Stimulated activated CD4-positive, alpha-beta T cell treated with anti-CD3 and anti-CD28 coated beads, TNF-alpha, amount 100 ng/mL, for 24 hours (primary cell): Measurements from ENCODE around the gene PDS5A.
"Not testable (repeated sequence)": the region's sequence is repeated elsewhere in the genome, so short reads cannot be mapped to it uniquely, and the experiment has no call there.

Source experiments
- DNase-seq, 3 experiments: peaks; one replicate each; pipeline ENCODE4 v3.0.0-alpha.2; 2020; ENCODE audit warnings: low read depth in 3 of 3

PDS5A gene

DNA sequence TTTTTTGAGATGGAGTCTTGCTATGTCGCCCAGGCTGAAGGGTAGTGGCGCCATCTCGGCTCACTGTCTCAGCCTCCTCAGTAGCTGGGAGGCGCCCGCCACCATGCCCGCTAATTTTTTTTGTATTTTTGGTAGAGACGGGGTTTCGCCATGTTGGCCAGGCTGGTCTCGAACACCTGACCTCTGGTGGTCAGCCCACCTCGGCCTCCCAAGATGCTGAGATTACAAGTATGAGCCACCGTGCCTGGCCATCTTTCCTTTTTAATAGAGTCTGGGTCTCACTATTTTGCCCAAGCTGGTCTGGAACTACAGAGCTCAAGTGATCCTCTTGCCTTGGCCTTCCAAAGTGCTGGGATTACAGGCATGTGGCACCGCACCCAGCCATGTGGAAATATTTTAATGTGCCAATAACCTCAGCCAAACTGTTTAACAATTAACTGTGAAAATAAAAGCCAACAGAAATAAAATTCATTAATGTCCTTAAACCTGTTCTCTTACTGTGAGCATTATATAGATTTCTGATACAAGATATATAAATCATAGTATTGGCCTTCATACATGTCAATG, 16.3 kb downstream of the PDS5A start:
- DNase-seq = no peak

DNA sequence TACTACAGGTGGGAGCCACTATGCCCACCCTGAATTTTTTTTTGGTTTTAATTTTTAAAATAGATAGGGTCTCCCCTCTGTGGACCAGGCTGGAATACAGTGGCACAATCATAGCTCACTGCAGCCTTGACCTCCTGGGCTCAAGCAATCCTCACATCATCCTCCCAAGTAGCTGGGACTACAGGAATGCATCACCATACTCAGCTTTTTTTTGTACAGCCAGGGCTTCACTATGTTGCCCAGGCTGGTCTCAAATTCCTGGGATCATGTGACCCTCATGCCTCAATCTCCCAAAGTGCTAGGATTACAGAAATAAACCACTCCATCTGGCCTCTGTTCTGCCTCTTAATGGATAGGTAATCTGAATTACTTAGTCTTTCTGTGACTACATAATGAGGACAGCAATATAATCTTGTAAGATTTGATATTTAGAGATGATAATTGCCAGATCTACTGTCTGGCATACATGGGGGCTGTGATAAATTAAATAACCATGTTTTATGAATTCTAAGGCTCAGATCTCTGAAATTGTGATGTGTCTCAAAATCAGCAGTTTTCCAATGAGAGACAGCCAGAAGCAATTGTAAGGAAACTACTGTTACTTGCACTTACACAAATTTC, 26.7 kb downstream of the PDS5A start:
- DNase-seq = no peak

DNA sequence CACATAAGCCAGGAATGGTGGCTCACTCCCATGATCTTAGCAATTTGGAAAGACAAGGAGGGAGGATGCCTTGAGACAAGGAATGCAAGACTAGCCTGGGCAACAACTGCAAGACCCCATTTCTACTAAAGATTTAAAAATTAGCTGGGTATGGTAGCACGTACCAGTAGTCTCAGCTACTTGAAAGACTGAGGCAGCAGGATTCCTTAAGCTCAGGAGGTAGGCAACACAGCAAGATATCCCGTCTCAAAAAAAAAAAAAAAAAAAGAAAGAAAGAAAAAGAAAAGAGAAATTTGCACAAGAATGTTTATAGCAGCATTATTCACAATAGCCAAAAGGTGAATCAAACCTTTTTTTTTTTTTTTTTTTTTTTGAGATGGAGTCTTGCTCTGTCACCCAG, 29.7 kb downstream of the PDS5A start:
- DNase-seq = no peak

DNA sequence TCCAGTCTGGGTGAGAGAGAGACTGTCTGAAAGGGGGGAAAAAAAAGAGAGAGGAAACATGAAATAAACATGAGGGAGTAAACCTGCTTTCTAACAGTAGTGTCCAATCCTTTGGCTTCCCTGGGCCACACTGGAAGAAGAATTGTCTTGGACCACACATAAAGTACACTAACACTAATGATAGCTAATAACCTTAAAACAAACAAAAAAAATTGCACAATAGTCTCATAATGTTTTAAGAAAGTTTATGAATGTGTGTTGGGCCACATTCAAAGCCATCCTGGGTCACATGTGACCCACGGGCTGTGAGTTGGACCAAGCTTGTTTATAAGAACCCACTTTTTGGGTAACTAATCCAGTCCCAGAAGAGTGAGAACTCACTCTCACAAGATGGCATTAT, 30.3 kb downstream of the PDS5A start:
- DNase-seq = no peak

DNA sequence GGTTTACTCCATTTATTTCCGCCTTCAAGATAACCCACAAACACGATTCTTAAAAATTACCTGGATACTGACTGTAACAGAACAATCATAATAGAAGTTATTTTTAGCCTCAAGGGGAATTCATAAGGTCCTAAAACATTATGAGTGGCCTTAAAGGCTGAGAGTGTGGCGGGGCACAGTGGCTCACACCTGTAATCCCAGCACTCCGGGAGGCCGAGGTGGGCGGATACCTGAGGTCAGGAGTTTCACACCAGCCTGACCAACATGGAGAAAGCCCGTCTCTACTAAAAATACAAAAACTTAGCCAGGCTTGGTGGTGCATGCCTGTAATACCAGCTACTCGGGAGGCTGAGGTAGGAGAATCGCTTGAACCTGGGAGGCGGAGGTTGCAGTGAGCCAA, 33.5 kb downstream of the PDS5A start:
- DNase-seq = not testable (repeated sequence)

DNA sequence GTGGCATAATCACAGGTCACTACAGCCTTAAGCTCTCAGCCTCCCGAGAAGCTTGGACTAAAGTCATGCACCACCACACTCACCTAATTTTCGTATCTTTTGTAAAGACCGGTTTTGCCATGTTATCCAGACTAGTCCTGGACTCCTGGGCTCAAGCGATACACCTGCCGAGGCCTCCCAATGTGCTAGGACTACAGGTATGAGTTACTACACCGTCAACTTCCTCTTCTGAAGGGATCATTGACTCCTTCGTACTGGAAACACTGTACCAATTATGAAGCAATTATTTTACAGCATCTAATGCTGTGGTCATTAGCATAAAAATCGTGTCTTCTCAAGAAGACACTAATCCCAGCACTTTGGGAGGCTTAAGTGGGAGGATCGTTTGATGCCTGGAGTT, 35.2 kb downstream of the PDS5A start:
- no peak for DNase-seq

DNA sequence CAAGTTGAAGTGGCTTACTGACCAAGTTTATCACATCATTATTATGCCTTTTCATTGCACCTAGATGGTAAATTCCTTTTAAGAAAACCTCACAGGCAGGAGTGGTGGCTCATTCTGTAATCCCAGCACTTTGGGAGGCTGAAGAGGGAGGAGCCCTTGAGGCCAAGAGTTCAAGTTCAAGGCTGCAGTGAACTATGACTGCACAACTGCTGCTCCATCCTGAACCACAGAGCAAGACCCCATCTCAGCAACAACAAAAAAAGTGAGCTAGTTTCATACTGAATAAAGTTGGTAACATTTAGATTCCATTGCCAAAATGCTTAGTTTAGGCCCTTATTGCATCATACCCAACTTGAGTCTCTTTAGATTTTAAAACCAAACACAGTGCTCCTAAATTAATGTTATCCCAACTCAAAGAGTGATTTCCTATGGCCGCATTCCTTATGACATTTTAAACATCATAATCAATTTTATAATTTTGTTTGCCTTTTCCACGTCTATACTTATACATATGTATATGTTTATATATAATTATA, 36.0 kb downstream of the PDS5A start:
- no peak for DNase-seq

DNA sequence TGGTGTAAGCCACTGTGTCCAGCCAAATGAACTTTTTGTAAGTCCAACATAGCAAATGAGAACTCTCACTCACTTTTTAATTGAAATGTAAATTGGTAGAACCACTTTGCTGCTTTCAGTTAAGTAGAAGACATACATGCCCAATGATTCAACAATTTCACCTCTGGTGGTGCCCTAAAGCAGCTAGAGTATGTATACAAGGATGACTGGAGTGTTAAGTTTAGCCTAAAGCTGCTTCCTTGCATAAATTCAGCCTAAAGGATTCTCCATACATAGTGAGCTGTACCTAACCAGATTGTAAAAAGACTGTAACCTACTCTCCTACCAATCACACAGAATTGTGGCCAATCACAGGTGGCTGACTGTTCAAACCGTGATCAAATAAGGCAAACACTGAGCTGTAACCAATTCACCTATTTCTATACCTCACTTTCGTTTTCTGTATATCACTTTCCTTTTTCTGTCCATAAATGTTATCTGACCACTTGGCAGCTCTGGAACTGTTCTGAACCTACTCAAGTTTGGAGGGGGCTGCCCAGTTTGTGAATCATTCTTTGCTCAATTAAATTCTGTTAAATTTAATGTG, 39.9 kb downstream of the PDS5A start:
- DNase-seq = no peak

DNA sequence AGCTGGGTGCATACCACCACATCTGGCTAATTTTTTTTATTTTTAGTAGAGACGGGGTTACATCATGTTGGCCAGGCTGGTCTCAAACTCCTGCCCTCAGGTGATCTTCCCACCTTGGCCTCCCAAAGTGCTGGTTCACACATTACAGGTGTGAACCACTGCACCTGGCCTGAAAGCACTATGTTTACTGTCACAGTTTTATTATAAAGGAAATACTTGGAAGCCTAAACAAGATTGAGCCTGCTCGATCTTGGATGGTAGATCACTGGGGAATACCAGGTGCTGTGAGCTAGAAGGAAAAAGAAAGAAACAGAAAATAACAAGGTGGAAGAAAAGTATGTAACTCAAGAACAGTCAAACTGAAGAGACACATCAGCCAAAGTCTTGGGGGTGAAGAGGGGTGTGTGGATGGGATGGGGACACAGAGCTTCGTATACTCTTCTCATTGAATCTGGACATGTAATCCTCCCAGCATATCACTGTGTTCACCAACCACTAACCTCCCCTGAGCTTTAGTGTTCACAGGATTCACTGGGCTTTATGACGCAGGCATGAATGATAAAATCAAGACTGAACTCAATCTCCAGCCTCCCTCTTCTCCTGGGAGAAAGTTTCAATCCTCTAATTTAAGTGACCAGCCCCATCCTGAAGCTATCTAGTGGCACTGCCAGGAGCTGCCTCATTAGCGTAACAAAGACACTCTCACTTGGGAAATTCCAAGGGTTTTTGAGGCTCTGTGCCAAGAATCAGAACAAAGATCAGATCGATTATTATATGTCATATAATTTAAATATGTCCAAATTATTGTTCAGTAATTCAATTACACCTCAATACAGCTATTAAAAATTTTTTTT, 40.9 kb downstream of the PDS5A start:
- DNase-seq = no peak

DNA sequence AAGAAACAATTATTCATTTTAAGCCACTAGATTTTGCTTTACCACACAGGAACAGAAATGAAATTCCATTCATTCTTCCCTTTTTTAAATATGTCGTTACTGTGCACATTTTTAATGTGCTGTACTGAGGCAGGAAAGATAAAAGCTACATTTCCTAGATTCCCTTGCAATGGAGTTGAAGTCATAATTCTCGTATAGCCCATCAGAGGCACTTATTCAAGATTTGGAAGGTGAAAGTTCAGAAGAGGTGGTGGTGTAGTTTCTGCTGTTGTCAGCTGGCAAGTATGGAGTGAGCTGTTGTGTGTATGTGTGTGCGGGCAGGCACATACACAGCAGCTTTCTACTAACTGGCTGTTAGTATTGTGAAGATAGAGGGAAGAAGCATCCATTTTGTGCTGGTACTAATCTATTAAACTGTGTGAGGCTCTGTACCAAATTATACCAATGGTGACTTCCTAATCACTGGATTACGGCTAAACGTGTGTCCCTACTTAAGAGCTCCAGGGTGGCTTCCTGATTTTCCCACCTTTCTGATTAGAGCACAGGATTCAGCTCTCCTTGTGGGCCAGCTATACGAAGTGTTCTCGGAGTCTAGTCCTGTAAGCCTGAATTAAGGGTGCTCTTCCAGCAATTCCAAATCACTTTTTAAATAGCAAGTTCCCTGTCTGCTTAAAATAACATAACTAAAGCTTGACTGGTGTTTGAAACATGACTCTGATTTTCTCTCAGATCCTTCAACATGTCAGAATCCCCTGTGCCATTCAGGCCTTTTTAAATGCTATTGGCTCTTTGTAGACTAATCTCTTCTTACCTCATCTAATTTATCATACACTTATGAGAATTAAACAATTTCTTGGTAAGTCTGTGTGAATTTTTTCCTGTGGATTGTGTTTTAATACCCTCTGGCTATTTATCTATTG, 43.8 kb downstream of the PDS5A start:
- no peak for DNase-seq

DNA sequence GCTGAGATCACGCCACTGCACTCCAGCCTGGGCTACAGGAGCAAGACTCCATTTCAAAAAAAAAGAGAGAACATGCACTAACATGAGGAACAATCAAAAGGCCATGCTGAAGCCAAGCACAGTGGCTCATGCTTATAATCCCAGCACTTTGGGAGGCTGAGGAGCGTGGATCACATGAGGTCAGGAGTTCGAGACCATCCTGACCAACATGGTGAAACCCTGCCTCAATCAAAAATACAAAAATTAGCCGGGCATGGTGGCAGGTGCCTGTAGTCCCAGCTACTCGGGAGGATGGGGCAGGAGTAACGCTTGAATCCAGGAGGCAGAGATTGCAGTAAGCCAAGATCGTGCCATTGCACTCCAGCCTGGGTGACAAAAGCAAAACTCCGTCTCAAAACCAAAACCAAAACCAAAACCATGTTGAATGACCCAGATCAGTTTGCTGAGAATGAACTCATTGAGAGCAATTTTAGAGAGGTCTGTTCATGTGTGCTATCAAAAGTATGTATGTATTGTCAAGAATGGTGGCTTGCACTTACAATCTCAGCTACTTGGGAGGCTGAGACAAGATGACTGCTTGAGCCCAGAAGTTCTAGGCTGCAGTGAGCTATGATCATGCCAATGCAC, 44.8 kb downstream of the PDS5A start:
- no peak for DNase-seq

DNA sequence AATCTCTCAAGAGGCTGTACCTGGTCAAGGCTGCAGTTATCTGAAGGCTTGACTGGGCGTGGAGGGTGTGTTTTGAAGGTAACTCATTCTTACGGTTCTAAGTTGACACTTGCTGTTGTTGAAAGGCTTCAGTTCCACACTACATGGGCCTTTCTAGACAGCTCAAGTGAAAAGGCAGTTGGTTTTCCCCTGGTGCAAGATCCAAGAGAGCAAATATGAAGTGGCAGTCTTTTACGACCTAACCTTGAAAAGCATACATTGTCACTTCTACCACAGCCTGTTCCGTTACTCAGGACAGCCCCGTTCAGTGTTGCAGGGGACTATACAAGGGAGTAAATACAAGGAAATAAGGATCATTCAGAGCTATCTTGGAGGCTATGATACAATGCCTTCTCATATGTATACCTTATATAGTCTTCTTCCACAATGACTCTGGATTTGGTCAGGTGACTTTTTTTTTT, 46.2 kb downstream of the PDS5A start:
- no peak for DNase-seq

DNA sequence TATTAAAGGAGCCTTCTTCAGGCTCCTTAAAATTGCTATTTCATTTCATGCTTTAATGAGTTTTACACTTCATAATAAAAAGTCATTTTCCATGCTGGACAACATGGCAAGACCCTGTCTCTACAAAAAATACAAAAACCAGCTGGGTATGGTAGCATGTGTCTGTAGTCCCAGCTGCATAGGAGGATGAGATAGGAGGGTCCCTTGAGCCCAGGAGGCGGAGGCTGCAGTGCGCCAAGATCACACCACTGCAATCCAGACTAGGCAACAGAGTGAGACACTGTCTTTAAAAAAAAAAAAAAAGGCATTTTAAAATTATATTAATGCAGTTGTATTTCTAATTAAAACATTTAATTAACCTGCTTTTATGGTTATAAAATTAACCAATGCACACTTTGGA, 49.2 kb downstream of the PDS5A start:
- no peak for DNase-seq

DNA sequence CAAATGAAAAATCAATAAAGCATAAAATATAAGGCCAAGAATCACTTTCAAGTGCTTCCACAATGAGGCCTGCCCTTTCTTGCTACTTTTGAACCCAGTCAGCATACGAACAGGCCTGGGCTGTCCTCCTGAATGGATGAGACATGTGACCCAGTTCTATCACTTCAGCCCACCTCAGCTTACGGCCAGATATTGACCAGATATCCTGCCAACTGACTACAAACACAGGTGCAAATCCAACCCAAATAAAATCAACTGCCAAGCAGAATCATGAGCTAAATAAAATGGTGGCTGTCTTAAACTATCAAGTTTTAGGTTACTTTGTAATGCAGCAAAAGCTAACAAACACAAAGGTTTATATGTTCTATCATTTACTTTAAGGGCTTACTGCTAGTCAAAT, 53.7 kb downstream of the PDS5A start:
- DNase-seq = no peak

DNA sequence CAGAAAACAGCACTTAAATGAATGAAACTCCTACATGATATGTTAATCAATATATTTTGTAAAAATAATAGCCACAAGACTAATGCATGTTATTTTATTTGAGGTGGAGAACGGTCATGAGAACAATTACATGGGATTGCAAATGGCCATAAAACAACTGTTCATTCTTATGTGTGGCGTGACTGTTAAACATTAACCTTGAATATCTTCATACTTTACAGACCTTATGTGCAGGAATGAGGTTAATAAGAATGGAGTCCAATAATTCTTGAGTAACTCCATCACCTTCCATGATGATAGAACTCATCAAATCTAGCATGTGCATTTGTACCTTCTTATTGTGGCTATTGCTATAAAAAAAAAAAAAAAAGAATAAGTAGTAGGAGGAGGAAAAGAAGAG, 55.3 kb downstream of the PDS5A start:
- no peak for DNase-seq

DNA sequence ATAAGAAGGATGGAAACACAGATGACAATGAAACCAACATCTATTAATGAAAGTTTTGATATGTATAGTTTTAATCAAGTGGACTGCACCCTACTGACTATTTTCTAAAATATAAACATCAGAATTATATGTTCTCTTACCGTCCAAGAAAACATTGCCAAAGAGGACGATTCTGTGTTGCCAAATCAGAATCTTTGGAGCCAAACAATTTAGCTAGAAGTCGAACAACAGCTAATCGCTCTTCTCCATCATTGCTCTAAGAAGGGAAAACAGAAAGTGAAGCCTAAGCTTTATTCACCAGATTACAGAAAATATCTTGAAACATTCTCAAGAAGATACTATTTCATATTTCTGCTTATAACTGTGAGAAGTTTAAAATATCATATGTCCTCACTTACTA, 64.2 kb downstream of the PDS5A start:
- DNase-seq = no peak

DNA sequence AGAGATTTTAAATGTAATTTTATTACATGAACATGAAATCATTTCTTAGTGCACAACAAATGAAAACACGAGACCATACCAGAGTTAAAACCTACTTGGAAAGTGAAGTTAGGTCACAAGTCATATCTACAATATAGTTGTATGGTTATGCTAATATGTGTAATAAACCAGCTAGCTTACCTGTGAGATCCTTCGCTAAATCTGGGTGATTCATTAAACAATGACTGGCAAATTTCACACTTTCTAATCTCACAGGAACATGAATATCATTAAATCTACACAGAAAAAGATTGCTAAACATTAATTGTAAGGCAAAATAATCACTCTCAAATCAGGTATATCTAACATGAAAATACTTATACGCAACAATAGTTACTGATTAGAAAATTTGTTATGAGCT, 67.6 kb downstream of the PDS5A start:
- DNase-seq = no peak

DNA sequence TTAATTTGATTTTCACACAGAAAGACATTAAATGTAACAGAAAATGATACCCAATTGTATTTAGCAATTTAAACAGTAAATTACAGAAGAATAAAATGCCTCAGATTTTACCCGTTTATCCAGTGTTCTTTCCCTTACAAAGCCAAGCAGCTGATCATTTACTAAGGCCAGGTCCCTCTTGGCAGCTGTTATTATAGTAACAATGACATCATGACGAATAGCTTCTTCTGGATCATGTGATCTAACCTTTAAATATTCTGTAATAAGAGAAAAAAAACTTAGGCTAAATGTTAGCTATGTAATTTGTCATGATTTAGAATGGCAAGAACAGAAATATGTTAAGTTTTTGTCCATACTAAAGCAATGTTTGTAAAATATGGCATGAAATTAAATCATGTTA, 69.4 kb downstream of the PDS5A start:
- DNase-seq = no peak

DNA sequence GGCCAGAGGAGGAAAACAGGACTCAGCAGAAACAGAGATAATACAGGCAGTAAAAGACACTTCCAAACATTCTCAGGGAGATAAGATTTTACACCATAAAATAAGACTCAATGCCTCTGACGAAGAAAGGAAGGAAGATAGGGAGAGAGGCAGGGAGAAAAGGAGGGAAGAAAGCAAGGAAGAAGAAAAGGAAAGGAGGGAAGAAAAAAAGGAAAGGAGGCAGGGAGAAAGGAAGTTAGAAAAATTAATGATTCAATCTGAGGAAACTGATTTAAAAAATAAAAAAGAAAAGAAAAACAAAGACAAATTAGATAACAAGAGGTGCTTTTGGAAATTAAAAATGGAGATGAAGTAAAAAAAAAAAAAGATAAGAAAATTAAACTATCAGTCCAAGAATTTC, 72.1 kb downstream of the PDS5A start:
- no peak for DNase-seq

DNA sequence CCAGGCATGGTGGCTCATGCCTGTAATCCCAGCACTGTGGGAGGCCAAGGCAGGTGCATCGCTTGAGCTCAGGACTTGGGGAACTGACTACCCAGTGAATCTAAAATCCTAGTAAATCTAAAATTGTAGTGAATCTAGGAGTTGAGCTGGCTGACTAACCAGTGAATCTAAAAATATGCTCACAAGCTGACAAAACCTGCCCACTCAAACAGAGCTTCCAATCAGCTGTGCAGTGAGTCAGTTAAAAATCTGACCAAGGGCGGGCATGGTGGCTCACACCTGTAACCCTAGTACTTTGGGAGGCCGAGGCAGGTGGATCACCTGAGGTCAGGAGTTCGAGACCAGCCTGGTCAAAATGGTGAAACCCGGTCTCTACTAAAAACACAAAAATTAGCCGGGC, 72.7 kb downstream of the PDS5A start:
- DNase-seq = not testable (repeated sequence)

DNA sequence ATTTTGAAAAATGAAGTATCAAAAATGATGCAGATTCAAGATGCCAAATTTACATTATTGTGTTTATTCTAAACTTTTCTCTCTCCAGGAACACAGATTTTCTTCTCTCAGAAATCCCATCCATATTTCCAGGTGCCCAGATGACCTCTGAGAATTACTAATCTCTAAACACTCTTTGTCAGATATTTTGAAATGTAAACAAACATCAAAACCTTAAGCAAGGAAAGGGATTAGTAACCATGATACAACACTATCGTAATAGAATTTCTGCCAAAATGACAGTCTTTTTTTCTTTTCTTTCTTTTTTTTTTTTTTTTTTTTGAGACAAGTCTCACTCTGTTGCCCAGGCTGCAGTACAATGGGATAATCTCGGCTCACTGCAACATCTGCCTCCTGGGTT, 76.7 kb downstream of the PDS5A start:
- DNase-seq = no peak
